NCI-H510A treated with DMSO at 0.1 percent for 48 hours (cell line): Measurements from ENCODE around the gene SCT.
"Not testable (repeated sequence)": the region's sequence is repeated elsewhere in the genome, so short reads cannot be mapped to it uniquely, and the experiment has no call there.

Experiments used
- DNase-seq: peaks from one replicate; lab custom pipeline; 2025; lab: John Stamatoyannopoulos, UW

The SCT gene

GRCh38 chr11:626475-627307 lies at the start of gene SCT:
TSS of gene SCT (minus strand) at chr11:627181. CDS start at chr11:627143, 38 bp downstream.
- no peak for DNase-seq

- no peak for DNase-seq
These were observed 47.4 kb upstream of the SCT start for GRCh38 chr11:674406-674805.

- DNase-seq = no peak
These were observed 46.9 kb upstream of the SCT start for GRCh38 chr11:673866-674265.

- no peak for DNase-seq
These were observed 38.8 kb upstream of the SCT start for GRCh38 chr11:665704-666281.

GRCh38 chr11:665062-665703 lies 38.2 kb upstream of the SCT start:
- DNase-seq = no peak

GRCh38 chr11:662689-663274 lies 35.8 kb upstream of the SCT start:
- DNase-seq = peak; percentile 2

GRCh38 chr11:660681-661444 lies 33.9 kb upstream of the SCT start:
- DNase-seq = no peak

GRCh38 chr11:660281-660680 lies 33.3 kb upstream of the SCT start:
- DNase-seq = no peak

GRCh38 chr11:659532-660085 lies 32.6 kb upstream of the SCT start:
- no peak for DNase-seq

GRCh38 chr11:657691-658126 lies 30.7 kb upstream of the SCT start:
- DNase-seq = no peak

GRCh38 chr11:656866-657265 lies 29.9 kb upstream of the SCT start:
- DNase-seq = no peak

- no peak for DNase-seq
These were observed 29.4 kb upstream of the SCT start for GRCh38 chr11:656426-656825.

GRCh38 chr11:655036-655726 lies 28.2 kb upstream of the SCT start:
- DNase-seq = no peak

- DNase-seq = not testable (repeated sequence)
These were observed 27.5 kb upstream of the SCT start for GRCh38 chr11:654444-654843.

- no peak for DNase-seq
These were observed 26.9 kb upstream of the SCT start for GRCh38 chr11:653837-654236.

GRCh38 chr11:653136-653535 lies 26.2 kb upstream of the SCT start:
- DNase-seq = not testable (repeated sequence)

- no peak for DNase-seq
These were observed 23.5 kb upstream of the SCT start for GRCh38 chr11:650482-650881.

GRCh38 chr11:647672-648158 lies 20.7 kb upstream of the SCT start:
- not testable (repeated sequence) for DNase-seq

GRCh38 chr11:646214-646613 lies 19.2 kb upstream of the SCT start:
- no peak for DNase-seq

- no peak for DNase-seq
These were observed 18.6 kb upstream of the SCT start for GRCh38 chr11:645536-645935.
